HFFc6 (cell line): Measurements from ENCODE around the gene TARP.
A peak's percentile ranks its signal among the peaks of the same experiment; 100 is the strongest.

Experiments
- DNase-seq: peaks from one replicate; pipeline ENCODE4 v3.0.0-alpha.2; 2018
- H3K27ac Mint-ChIP-seq: 2 replicates; pipeline ENCODE4 v1.8.0; 2020; ENCODE audit warnings: mild to moderate bottlenecking, mixed read lengths
- H3K27me3 Mint-ChIP-seq: 2 replicates; pipeline ENCODE4 v1.8.0; 2021; ENCODE audit warnings: mild to moderate bottlenecking, moderate library complexity, mixed read lengths; ENCODE audit not compliant: insufficient read depth
- H3K36me3 Mint-ChIP-seq: 2 replicates; pipeline ENCODE4 v1.8.0; 2021; ENCODE audit warnings: low read depth, mixed read lengths
- H3K4me1 Mint-ChIP-seq: 2 replicates; pipeline ENCODE4 v1.8.0; 2020; ENCODE audit warnings: low read depth, mixed read lengths
- H3K4me3 Mint-ChIP-seq: 2 replicates; pipeline ENCODE4 v1.8.0; 2020; ENCODE audit warnings: mild to moderate bottlenecking, moderate library complexity, mixed read lengths
- H3K9me3 Mint-ChIP-seq: 2 replicates; pipeline ENCODE4 v1.8.0; 2020; ENCODE audit warnings: mild to moderate bottlenecking, mixed read lengths
- TF ChIP-seq, protein P1 (sequence below): fragments of 200-600 bp; sonication (generic); IDR thresholded peaks from 2 replicates; pipeline ENCODE4 v1.5.0; 2021; ENCODE audit warnings: antibody characterized with exemption, mild to moderate bottlenecking

The TARP gene

DNA sequence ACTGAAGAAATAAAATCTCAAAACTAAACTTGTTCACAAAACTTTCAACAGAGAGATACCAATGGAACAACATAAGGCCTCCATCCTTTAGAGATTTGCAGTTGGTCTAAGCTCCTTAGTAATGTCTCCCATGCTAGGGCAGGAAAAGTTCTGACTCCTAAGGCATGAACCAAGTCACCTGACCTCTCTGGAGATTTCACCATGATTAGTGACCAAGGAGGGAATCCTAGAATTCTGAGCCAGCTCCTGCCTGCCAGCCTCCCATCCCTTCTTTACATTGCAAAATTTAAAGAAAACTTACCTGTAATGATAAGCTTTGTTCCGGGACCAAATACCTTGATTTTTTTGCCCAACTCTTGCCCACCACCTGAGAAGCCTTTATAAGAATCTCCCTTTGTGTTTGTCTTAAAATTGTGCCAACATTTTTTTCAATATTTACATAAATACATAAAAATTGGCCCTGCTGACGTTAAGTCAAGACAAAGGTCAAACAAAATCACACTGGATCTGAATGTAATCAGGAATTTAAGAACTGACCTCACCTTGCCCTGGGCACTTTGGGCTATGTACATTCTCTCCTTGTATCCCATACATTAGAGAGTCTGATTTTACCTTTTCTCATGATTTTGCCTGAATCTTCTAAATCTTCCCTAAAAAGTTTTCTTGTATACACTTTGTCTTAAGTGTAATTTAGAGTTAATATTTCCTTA lies at the start of gene TARP:
TARP (minus strand) TSS at position 351 of the 710 bp plus-strand sequence.
- TF ChIP-seq, protein P1, sequence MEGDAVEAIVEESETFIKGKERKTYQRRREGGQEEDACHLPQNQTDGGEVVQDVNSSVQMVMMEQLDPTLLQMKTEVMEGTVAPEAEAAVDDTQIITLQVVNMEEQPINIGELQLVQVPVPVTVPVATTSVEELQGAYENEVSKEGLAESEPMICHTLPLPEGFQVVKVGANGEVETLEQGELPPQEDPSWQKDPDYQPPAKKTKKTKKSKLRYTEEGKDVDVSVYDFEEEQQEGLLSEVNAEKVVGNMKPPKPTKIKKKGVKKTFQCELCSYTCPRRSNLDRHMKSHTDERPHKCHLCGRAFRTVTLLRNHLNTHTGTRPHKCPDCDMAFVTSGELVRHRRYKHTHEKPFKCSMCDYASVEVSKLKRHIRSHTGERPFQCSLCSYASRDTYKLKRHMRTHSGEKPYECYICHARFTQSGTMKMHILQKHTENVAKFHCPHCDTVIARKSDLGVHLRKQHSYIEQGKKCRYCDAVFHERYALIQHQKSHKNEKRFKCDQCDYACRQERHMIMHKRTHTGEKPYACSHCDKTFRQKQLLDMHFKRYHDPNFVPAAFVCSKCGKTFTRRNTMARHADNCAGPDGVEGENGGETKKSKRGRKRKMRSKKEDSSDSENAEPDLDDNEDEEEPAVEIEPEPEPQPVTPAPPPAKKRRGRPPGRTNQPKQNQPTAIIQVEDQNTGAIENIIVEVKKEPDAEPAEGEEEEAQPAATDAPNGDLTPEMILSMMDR: no peak
- Mint-ChIP-seq H3K9me3 (no peaks in the 10 kb centered on the region), H3K36me3 (no peaks in the 10 kb centered on the region), H3K27ac (no peak within 1 kb of the TSS), H3K4me3 (no peak within 1 kb of the TSS), H3K27me3 (no peaks in the 10 kb centered on the region; the same call in 1 of the 2 replicates), H3K4me1 (no peaks in the 10 kb centered on the region)
- DNase-seq: no peak

DNA sequence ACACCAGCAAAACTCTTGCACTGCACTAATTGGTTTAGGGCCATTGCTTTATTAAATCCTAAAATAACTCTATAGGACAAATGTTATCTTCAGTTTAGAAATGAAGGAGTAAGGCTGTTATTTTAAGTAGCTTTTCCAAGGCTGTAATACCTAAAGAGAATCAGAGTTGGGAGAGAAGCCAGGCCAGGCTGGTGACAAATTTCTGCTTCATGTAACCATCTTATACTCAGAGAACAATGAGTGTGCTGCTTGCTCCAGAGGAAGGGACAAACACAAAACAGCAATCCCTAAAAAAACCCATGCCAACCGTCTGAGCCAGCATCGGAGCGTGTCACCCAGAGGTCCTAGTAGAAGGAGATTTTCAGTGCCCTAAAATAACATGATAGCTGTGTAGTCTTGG lies 49.7 kb upstream of the TARP start:
- peaks cover 13% of the 10 kb centered on the region for H3K27me3 Mint-ChIP-seq
- DNase-seq: no peak
- H3K4me1 Mint-ChIP-seq: peaks cover 54% of the 10 kb centered on the region
- no peaks in the 10 kb centered on the region; the same call in 1 of the 2 replicates for H3K9me3 Mint-ChIP-seq
- H3K36me3 Mint-ChIP-seq: no peaks in the 10 kb centered on the region
- no peak overlapping the region for H3K27ac Mint-ChIP-seq
- no peak overlapping the region for H3K4me3 Mint-ChIP-seq
- TF ChIP-seq, protein P1: no peak

DNA sequence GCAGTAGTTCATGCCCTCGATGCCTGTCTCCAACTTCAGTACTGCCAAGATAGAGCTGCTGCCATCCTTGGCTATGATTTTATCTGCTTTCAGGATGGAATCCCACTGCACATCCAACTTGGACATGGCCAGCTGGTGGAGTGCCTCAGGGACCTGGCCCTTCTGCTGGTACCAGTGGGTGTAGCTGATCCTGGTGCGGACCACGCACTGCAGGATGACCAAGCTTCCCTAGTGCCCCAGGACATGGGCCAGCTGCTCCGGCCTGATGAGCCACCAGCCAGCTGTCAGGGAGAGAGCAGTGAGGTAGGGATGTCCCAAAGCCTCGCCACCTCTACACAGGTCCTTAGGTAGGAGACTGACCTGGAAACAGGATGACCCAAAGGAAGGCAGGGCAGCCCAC lies 49.0 kb upstream of the TARP start:
- H3K9me3 Mint-ChIP-seq: no peaks in the 10 kb centered on the region; the same call in 1 of the 2 replicates
- H3K4me1 Mint-ChIP-seq: peaks cover 54% of the 10 kb centered on the region
- H3K27me3 Mint-ChIP-seq: peaks cover 14% of the 10 kb centered on the region
- DNase-seq: no peak
- no peak overlapping the region for H3K27ac Mint-ChIP-seq
- no peaks in the 10 kb centered on the region for H3K36me3 Mint-ChIP-seq
- TF ChIP-seq, protein P1: no peak
- H3K4me3 Mint-ChIP-seq: no peak overlapping the region

DNA sequence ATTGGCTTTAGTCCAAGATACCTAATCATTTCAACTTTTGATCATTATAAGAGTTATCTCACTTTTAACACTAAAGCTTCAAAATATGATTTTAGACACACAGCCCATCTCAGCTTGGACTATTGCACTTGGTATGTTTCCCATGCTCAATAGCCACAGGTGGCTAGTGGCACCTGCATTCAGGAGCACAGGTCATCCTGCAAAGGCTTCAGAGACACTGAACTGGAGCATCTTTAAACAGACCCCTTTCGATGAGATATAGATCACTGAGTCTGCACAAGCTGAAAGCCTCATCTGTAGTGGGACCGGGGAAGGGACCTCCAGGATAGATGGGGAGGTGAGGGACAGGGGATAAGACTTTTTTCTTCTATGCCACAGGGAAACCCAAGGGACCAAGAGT lies 48.5 kb upstream of the TARP start:
- Mint-ChIP-seq H3K27me3 (peaks cover 16% of the 10 kb centered on the region), H3K27ac (no peak overlapping the region), H3K4me3 (no peak overlapping the region; the same call in 1 of the 2 replicates), H3K9me3 (no peaks in the 10 kb centered on the region; the same call in 1 of the 2 replicates), H3K36me3 (no peaks in the 10 kb centered on the region), H3K4me1 (peaks cover 54% of the 10 kb centered on the region)
- TF ChIP-seq, protein P1: no peak
- no peak for DNase-seq

DNA sequence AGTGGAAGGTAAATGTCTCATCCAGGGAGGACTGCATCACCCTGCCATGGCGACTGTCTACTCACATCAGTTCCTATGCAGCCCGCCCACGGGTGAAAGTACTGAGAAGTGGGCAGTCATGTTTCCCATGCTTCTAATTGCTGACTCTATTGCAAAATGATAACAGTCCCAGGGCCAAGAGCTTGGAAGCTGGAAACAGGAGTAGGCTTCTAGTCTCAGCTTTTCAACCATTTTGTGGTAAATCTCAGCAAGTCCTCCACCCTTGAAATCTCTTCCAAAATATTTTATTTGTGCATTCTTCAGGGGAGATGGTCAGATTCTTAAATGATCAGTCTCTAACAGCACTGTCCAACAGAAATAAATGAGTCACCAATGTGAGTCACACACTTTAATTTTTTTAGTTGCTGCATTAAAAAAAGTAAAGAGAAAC lies 48.1 kb upstream of the TARP start:
- Mint-ChIP-seq H3K36me3 (no peaks in the 10 kb centered on the region), H3K4me1 (peaks cover 54% of the 10 kb centered on the region), H3K4me3 (peak overlapping the region; percentile 61), H3K27me3 (peaks cover 17% of the 10 kb centered on the region), H3K9me3 (no peaks in the 10 kb centered on the region; the same call in 1 of the 2 replicates), H3K27ac (peak overlapping the region; percentile 70)
- peak; percentile 66 for DNase-seq
- TF ChIP-seq, protein P1: no peak
